SU-DHL-6 (cell line): ENCODE results near the gene ENKD1.

Experiments
- EZH2phosphoT487 ChIP-seq: fragments of 200-600 bp; sonication (generic), shearing (Covaris generic); conservative IDR thresholded peaks from 2 replicates; pipeline ENCODE4 v1.6.1; 2018; ENCODE audit warnings: mild to moderate bottlenecking, antibody characterized with exemption, low read length, moderate library complexity, mixed read lengths
- TF ChIP-seq, protein P1 (sequence below): fragments of 200-600 bp; sonication (generic); IDR thresholded peaks from one replicate; pipeline ENCODE4 v1.5.1; 2017; ENCODE audit warnings: antibody characterized with exemption, mild to moderate bottlenecking, low read length, moderate library complexity; ENCODE audit not compliant: insufficient read depth, poor library complexity, severe bottlenecking

DNA sequence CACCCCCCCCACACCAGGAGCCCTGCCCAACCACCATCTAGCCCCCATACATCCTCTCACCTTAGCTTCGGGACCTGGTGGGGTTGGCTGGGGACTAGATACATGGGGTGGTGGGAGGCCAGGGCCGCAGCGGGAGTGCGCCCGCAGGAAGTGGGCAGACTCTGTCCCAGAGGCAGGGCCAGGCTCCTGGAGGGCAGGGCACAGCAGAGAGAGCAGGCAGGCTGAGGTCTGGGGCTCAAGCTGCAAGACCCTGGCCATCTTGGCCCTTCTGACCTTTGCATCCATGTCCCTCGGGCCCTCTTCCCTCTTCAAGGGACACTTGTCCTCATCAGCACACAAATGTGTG lies 2.7 kb downstream of the ENKD1 start:
- TF ChIP-seq, protein P1, sequence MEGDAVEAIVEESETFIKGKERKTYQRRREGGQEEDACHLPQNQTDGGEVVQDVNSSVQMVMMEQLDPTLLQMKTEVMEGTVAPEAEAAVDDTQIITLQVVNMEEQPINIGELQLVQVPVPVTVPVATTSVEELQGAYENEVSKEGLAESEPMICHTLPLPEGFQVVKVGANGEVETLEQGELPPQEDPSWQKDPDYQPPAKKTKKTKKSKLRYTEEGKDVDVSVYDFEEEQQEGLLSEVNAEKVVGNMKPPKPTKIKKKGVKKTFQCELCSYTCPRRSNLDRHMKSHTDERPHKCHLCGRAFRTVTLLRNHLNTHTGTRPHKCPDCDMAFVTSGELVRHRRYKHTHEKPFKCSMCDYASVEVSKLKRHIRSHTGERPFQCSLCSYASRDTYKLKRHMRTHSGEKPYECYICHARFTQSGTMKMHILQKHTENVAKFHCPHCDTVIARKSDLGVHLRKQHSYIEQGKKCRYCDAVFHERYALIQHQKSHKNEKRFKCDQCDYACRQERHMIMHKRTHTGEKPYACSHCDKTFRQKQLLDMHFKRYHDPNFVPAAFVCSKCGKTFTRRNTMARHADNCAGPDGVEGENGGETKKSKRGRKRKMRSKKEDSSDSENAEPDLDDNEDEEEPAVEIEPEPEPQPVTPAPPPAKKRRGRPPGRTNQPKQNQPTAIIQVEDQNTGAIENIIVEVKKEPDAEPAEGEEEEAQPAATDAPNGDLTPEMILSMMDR, result no peak
- TF ChIP-seq EZH2phosphoT487, result no peak
